HG02798 (cell line): ENCODE measurements around the gene KCNE1.

Experiments used
- ATAC-seq: cut with Tn5 transposase; IDR thresholded peaks from one replicate; pipeline ENCODE4 v1.9.1; 2021; ENCODE audit warnings: mild to moderate bottlenecking; ENCODE audit not compliant: unreplicated experiment, poor library complexity

The KCNE1 gene

GRCh38 chr21:34536820-34537219 lies 24.8 kb upstream of the KCNE1 start:
- no peak for ATAC-seq

DNA sequence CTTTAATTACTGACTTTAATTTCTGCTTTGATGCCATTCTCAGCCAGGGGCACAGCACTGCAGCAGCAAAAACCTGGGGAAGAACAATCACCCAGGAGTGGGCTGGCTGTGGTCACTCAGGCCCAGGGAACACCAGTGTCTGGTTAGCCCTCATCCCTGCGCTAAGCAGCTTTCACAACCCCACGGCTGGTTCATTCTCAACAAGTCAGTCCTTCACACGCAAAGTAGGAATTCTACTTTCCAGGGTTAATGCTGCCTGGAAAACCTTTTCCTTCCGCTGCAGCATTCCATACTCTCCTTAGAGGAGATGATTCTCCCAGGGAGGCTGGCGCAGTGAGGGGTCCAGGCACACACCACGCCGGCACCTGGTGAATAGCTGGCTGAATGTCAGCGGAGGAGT lies 24.3 kb upstream of the KCNE1 start:
- ATAC-seq, result no peak

DNA sequence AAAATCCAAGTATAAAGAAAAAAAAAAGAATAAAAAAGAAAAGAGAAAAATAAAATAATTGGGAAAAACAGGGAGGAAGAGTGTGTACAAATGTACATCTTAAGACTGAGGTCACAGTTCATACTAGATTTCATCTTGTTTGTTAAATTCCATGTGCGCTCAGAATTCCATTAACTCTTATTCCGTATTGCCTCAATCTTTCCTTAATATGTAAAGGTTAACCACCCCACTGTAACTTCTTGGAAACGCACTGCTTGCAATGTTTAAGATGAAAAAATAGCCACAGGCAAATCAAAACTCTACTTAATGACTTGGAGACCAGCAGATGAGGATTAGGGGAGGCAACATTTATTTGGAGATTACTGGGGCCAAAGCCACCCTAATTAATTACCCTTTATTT lies 23.9 kb upstream of the KCNE1 start:
- no peak for ATAC-seq

DNA sequence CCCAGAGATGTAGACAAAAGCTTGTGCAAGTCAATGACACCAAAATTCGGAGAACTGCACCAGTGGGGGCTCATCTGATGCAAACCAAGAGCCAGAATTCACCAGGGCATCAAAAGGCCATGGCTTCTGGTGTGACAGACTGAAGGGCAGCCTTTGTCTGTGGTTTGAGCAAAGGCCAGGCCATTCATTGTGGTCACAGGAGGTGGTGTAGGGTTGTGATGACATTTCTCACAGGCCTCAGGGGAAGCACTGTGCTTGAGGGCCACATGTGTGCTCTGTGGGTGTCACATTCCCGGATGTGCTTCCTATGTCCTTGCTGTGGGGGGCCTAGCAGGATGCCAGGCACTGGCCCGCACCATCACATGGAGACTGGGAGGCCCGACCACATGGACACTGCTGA lies 22.5 kb upstream of the KCNE1 start:
- ATAC-seq, result peak; percentile 47

DNA sequence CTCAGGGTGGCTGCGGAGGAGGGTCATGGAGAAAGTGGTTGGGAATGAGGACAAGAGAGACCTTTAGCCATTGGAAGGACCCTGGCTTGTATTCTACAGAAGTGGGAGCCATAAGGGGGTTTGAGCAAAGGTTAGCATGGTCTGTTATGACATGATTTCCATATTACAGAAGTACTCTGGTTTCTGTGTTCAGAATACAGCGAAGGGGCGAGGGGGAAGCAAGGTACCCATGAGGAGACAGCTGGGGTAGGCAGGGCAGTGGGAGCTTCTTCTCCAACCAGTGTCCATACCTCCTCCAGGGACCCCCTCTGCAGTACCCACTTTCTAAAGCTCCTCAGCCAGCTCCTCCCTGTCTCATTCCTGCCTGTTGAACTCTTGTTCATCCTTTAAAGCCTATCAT lies 21.9 kb upstream of the KCNE1 start:
- ATAC-seq, result no peak

- no peak for ATAC-seq
These were observed 19.4 kb upstream of the KCNE1 start for GRCh38 chr21:34531399-34531798.

DNA sequence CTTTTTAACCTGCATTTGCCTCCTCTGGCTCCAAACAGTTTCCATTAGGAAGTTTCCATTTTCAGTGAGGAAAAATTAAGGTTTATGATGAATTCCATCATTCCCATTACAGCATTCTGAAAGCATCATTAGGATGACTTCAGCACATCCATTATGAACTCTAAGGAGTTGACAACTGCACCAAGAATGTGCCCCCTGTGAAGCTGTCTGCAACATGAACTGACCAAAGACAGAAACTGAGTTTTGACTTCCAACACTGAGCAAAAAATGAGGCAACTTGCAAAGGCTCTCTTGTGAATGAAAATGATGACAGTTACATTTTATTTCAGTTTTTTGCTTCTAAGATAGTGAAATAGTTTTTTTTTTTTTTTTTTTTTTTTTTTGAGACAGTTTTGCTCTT lies 18.3 kb upstream of the KCNE1 start:
- no peak for ATAC-seq

DNA sequence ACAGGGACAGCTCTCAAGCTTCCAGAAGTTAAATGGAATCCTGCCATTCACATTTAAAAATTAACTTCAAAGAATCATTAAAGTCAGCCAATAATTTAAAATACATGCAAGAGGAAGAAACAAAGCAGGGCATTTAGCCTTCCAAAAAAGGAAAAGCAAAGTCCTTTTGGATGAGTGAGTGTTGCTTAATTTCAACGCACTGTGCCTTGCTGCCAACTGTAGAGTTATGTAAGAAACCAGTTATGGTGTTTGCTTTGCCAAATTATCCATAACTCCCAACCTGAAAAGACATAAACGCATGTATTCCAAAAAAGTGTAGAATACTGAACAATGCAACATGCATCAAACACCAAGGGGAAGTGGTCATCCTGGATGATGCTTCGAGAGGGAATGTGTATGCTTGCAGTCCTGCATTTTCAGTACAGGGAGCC lies 16.1 kb upstream of the KCNE1 start:
- ATAC-seq, result no peak

GRCh38 chr21:34526618-34527290 lies 14.7 kb upstream of the KCNE1 start:
- ATAC-seq, result peak; percentile 70

GRCh38 chr21:34526241-34526617 lies 14.2 kb upstream of the KCNE1 start:
- ATAC-seq, result no peak

DNA sequence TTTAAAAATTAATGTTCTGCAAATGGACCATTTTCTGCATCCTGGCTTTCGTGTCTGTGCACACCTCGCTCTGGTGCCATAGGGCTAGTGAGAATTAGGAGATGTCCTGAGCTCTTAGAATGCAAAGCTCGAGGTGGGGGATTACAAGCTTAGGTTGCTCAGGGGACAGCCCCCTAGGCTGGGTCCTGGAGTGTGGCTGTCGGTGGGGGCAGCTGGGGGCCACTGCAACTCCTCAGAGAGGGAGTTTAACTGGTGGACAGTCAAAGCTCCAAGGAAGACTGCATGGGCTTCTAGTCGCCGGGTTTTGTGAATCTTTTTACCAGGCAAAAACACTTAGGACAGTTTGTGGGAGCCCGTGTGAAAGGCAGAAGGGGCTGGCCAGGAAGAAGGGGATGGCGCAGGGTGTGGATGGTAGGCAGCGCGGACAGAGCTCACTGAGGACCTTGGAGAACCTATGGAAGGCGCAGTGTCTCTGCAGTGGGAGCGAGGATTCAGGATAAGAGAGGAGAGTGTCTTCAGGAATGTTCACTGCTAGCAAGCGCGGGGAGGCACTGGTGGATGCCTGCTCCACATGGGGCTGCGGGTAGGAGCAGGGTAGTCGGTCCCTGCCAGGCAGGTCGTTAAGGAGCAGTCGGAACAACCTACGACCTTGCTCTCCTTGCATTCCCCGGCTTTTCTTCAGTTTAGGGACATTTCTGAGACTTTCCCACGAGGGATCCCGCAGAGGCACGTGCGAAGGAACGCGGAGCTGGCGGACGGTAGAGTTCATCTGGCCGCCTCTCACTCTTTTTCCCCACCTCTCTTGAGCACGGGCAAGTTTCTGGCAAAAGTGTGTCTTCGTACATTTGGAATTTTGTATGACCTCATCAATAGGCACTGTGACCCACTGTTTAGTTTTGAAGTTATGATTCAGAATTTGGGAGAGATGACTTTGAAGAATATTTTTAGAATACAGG lies 12.9 kb upstream of the KCNE1 start:
- ATAC-seq, result no peak

GRCh38 chr21:34523019-34523555 lies 11.1 kb upstream of the KCNE1 start:
- no peak for ATAC-seq

GRCh38 chr21:34522284-34522683 lies 10.3 kb upstream of the KCNE1 start:
- ATAC-seq, result no peak

DNA sequence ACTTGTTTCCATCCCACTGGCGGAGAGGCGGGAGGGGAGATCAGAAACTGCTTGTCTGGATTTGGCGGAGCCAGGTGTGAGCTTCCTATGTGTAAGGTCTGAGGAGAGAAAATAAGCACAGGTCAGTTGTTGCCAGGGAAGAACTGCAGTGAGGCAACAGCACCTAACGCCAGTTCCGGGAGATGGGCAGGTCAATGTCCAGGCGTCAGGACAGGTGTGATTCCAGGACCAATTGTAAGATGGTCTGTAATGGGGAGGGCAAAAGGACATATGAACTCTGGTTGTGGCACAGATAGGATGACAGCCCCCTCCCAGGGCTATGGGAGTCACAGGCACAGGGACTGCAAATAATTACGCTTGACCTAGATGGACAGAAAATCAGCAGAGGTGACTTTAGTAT lies 9.6 kb upstream of the KCNE1 start:
- no peak for ATAC-seq

DNA sequence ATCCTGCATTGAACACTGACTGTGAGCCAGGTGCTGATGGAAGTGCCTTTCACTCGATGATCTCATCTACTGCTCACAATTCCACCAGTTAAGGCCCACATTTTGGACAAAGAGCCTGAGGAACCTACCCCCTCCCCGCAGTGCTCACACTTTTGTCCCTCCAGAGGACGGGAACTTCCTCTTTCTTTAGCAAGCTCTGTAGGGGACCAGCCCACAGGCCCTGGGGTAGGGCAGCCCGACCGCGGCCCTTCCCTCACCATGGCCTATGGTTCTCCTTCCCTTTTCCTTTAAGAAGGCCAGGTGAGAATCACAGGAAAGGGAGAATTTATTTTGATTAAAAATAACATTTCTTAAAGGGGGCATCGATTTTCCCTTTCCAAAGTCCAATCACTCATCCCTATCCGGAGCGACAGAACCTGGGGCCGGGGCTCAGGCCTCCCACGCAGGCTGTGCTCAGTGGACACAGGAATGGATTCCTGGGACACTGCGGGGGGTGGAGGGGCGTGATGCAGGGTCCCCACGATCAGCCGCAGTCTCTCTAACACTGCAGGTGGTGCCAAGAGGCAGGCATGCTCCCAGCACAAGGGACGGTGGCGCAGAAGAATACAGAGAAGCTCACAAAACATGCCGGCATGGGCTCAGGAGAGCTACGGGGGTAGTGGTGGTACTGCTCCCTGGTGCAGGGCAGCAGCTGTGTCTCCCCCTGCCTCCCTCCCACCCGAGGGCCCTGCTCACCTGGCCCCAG lies 8.9 kb upstream of the KCNE1 start:
- no peak for ATAC-seq

DNA sequence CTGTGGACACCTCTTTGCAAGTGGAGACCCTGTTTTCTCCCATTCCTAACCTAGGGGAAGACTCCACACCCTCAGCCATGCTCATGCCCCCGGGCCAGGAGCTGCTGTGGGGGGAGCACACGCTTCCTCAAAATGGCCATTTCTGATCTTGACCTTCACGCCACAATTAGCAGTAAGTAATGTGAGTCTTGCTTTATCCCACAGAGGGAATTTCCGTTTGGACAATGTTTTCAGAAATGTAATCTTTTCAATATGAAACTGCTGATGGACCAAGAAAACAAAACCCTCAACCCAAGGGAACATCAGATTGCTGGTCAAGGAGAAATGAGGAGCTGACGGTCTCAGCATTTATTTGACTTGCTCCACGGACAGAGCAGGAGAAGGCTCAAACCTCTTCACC lies 8.3 kb upstream of the KCNE1 start:
- no peak for ATAC-seq

GRCh38 chr21:34519694-34520093 lies 7.7 kb upstream of the KCNE1 start:
- no peak for ATAC-seq

- ATAC-seq, result no peak
These were observed 7.0 kb upstream of the KCNE1 start for GRCh38 chr21:34519016-34519415.

DNA sequence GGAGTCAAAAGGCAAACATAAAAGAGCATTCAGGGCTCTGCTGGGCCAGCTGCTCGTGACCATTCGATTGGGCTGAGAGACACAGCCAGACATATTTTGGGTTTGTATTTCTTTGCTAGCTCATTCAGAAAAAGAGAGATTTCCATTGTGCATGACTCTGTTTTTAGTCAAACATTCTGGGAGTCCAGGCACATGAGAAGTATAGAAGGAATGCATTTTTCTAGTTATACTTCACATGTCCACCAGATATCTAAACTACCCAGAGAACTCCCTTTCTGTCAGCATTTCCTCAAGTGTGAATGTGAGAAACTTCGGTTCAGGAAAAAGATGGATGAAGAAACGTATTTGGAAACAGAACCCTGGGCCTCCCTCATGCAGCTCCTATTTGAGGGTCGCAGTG lies 6.3 kb upstream of the KCNE1 start:
- no peak for ATAC-seq

DNA sequence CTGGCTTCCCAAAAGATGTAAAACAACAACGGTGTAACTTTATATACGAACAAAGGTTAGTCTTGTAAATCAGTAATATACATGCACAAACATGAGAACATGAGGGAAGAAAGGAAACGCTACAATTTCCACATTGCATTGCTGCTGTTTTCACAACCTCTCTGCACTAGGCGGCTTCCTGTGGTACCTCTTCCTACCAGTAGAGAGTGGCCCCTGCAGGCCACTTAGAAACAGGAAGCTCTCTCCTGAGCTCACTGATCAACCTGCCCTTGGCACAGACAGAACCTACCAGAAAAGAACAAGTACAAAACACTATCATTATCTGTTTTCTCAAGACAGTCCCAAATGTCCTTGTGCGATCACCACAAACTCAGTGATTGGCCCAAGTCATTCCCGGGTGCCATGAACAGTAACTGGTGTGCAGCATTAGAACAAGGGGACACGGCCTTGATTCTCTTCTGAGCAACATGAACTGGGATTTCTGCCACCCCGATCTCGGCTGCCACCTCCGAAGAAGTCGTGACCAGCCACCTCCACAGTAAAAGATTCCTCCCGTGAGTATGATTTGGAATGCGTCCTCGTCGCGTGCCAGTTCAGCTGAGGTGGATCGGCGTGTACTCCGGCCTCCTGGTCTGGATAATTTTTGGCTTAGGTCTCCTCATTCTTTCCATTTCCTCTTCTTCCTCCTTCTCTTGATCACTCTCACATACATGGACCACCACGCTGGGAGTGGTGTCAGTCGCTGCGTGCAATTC lies 5.7 kb upstream of the KCNE1 start:
- ATAC-seq, result no peak
